Neural cell (in vitro differentiated cells): ENCODE data around the gene PROX1. TPM values are rescaled to one million over a fixed set of nuclear protein-coding genes. Genes with fewer than 3 reads are reported as not detected.

ENCODE experiments used
- H2AFZ ChIP-seq: fragments of 200-600, 300-800 bp; sonication (generic), shearing (Covaris generic); 2 replicates; pipeline ENCODE4 v1.6.0; 2014; ENCODE audit warnings: low read depth, mild to moderate bottlenecking, antibody characterized with exemption, low read length, moderate library complexity
- H3F3A ChIP-seq: fragments of 200-600 bp; shearing (Covaris generic); 2 replicates; pipeline ENCODE4 v1.6.1; 2016; ENCODE audit warnings: mild to moderate bottlenecking, moderate library complexity, mixed read lengths, antibody characterized with exemption, low read length; ENCODE audit not compliant: insufficient read depth, poor library complexity, severe bottlenecking
- H3K27ac ChIP-seq: fragments of 200-600, 300-800 bp; sonication (generic), shearing (Covaris generic); 2 replicates; pipeline ENCODE4 v1.5.1; 2014; ENCODE audit warnings: mild to moderate bottlenecking, low read length, moderate library complexity
- H3K27me3 ChIP-seq: fragments of 300-800, 200-600 bp; sonication (generic), shearing (Covaris generic); 2 replicates; pipeline ENCODE4 v1.6.0; 2014; ENCODE audit warnings: mild to moderate bottlenecking, low read depth, low read length, moderate library complexity; ENCODE audit not compliant: insufficient read depth
- H3K36me3 ChIP-seq: fragments of 300-800, 200-600 bp; sonication (generic), shearing (Covaris generic); 2 replicates; pipeline ENCODE4 v1.5.1; 2014; ENCODE audit warnings: mild to moderate bottlenecking, antibody characterized with exemption, low read length, moderate library complexity; ENCODE audit not compliant: insufficient read depth
- H3K4me2 ChIP-seq: fragments of 300-800, 200-600 bp; sonication (generic), shearing (Covaris generic); 2 replicates; pipeline ENCODE4 v1.6.0; 2014; ENCODE audit warnings: mild to moderate bottlenecking, low read length
- H3K4me3 ChIP-seq: fragments of 300-800, 200-600 bp; sonication (generic), shearing (Covaris generic); 2 replicates; pipeline ENCODE4 v1.5.1; 2014; ENCODE audit warnings: mild to moderate bottlenecking, low read length, moderate library complexity
- H3K79me2 ChIP-seq: fragments of 200-600 bp; shearing (Covaris generic); replicated peaks from 2 replicates; pipeline ENCODE4 v1.6.0; 2014; ENCODE audit warnings: mild to moderate bottlenecking, low read length, moderate library complexity; ENCODE audit not compliant: insufficient read depth
- H3K9ac ChIP-seq: fragments of 300-800, 200-600 bp; sonication (generic), shearing (Covaris generic); 2 replicates; pipeline ENCODE4 v1.6.1; 2016; ENCODE audit warnings: mild to moderate bottlenecking, low read length, mixed read lengths
- H3K9me2 ChIP-seq: fragments of 200-600 bp; shearing (Covaris generic); 2 replicates; pipeline ENCODE4 v1.6.1; 2016; ENCODE audit warnings: mild to moderate bottlenecking, low read length, mixed read lengths; ENCODE audit not compliant: insufficient read depth
- H3K9me3 ChIP-seq: fragments of 200-600, 300-800 bp; sonication (generic), shearing (Covaris generic); 2 replicates; pipeline ENCODE4 v1.6.1; 2016; ENCODE audit warnings: mild to moderate bottlenecking, mixed run types, low read length, moderate library complexity, mixed read lengths
- H4K20me1 ChIP-seq: fragments of 200-600 bp; shearing (Covaris generic); 2 replicates; pipeline ENCODE4 v1.6.1; 2016; ENCODE audit warnings: mild to moderate bottlenecking, mixed run types; ENCODE audit not compliant: insufficient read depth
- EP300 ChIP-seq: fragments of 450-650 bp; conservative IDR thresholded peaks from 2 replicates; pipeline ENCODE4 v1.6.1; 2014; ENCODE audit warnings: antibody characterized with exemption, mild to moderate bottlenecking, moderate library complexity; ENCODE audit not compliant: poor library complexity, severe bottlenecking
- EZH2 ChIP-seq: fragments of 200-600, 300-800 bp; shearing (Covaris generic), sonication (generic); IDR thresholded peaks from 2 replicates; pipeline ENCODE4 v1.6.1; 2014; ENCODE audit warnings: antibody characterized with exemption, low read length, borderline replicate concordance, mild to moderate bottlenecking; ENCODE audit not compliant: insufficient read depth, poor library complexity, severe bottlenecking
- MXI1 ChIP-seq: fragments of 450-650 bp; conservative IDR thresholded peaks from 2 replicates; pipeline ENCODE4 v1.6.1; 2014; ENCODE audit warnings: antibody characterized with exemption, mild to moderate bottlenecking; ENCODE audit not compliant: poor library complexity, severe bottlenecking
- POLR2AphosphoS5 ChIP-seq: IDR thresholded peaks from 2 replicates; pipeline ENCODE4 v1.6.1; 2012
- RAD21 ChIP-seq: fragments of 450-650 bp; conservative IDR thresholded peaks from 2 replicates; pipeline ENCODE4 v1.6.1; 2014; ENCODE audit warnings: antibody characterized with exemption, mild to moderate bottlenecking, moderate library complexity
- SMC3 ChIP-seq: fragments of 450-650 bp; conservative IDR thresholded peaks from 2 replicates; pipeline ENCODE4 v1.6.1; 2014; ENCODE audit warnings: antibody characterized with exemption, mild to moderate bottlenecking, moderate library complexity; ENCODE audit not compliant: poor library complexity
- TAF1 ChIP-seq: IDR thresholded peaks from 2 replicates; pipeline ENCODE4 v1.6.1; 2012; ENCODE audit warnings: low read depth
- polyA plus RNA-seq: library from polyadenylated mRNA; depleted of rRNA; stranded (reverse); fragments of >200 nt; gene quantifications from 2 replicates; pipeline ENCODE4 v1.2.3, GENCODE V29; 2014
- TF ChIP-seq, protein P1 (sequence below): fragments of 450-650 bp; IDR thresholded peaks from 2 replicates; pipeline ENCODE4 v1.5.1; 2014; ENCODE audit warnings: antibody characterized with exemption, mild to moderate bottlenecking, moderate library complexity; ENCODE audit not compliant: poor library complexity, severe bottlenecking

PROX1 gene
- polyA plus RNA-seq, 1 donor from 2014 or later = 1.0 TPM

DNA sequence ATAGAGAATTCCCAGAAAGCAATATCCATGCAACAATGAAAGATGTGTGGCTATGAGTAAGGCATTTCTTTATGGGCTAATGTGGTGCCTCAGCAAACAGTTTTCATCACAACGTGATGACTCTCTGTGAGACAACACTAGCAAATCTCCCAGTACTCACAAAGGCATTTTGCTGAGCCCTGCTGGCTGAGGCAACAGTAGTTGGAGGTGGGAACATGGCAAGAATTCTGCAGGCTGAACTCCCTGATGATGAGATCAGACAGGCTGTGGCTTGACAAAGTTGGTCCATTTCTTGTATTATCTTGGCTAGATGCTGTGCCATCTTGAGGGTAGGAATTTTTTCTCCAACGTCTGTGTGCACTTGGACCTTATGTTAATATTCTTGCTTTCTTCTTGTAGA lies 24.6 kb downstream of the PROX1 start:
- TF ChIP-seq RAD21 (no peak), MXI1 (no peak), POLR2AphosphoS5 (no peak), EP300 (no peak), EZH2 (no peak), TAF1 (no peak), SMC3 (no peak)
- TF ChIP-seq, protein P1, sequence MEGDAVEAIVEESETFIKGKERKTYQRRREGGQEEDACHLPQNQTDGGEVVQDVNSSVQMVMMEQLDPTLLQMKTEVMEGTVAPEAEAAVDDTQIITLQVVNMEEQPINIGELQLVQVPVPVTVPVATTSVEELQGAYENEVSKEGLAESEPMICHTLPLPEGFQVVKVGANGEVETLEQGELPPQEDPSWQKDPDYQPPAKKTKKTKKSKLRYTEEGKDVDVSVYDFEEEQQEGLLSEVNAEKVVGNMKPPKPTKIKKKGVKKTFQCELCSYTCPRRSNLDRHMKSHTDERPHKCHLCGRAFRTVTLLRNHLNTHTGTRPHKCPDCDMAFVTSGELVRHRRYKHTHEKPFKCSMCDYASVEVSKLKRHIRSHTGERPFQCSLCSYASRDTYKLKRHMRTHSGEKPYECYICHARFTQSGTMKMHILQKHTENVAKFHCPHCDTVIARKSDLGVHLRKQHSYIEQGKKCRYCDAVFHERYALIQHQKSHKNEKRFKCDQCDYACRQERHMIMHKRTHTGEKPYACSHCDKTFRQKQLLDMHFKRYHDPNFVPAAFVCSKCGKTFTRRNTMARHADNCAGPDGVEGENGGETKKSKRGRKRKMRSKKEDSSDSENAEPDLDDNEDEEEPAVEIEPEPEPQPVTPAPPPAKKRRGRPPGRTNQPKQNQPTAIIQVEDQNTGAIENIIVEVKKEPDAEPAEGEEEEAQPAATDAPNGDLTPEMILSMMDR = no peak
- Histone ChIP-seq H3K9me2 (no peaks in the 10 kb centered on the region), H2AFZ (no peak overlapping the region), H3K79me2 (no peaks in the 10 kb centered on the region), H4K20me1 (no peaks in the 10 kb centered on the region), H3K4me2 (no peak overlapping the region), H3K27ac (no peak overlapping the region), H3K36me3 (no peaks in the 10 kb centered on the region), H3K4me3 (no peak overlapping the region), H3K9me3 (no peaks in the 10 kb centered on the region), H3F3A (no peaks in the 10 kb centered on the region), H3K9ac (no peak overlapping the region), H3K27me3 (no peaks in the 10 kb centered on the region)

DNA sequence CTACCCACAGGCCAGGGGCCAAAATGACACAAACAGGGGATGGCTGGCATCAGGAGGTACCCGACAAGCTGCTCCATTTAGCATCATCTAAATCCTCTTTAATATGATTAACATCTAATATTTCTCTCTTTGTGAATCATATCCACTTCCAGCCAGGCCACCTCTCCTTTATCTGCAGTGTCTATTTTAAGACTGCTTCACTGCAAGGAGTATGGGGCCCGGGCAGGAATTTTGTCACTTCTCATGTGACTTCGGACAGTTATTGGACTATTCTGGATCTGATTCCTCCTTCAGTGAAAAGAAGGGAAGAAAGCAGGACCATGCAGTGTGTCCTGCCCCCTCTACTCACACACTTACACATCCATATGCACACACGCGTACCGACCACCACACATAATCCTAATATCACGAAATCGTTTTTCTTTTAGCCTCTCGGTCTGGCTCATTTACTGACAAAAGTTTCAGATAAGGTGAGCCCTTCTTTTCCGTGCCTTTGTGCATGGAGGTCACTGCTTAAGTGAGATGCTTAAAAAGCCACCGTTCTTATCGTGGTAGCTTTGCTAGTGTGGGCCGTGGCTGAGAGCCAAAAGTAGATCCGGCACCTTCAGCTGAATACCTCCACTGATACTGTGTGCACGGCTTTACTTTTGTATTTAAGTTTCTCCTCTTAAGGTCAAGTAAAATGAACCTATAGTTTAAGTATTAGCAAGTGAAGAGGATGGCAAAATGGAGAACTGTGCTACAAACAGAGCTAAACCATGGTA lies 26.0 kb downstream of the PROX1 start:
- Histone ChIP-seq H3K9ac (no peak overlapping the region), H3K9me3 (no peaks in the 10 kb centered on the region), H3F3A (no peaks in the 10 kb centered on the region), H3K9me2 (no peaks in the 10 kb centered on the region), H3K27me3 (no peaks in the 10 kb centered on the region), H3K4me3 (no peak overlapping the region), H3K79me2 (no peaks in the 10 kb centered on the region), H2AFZ (no peak overlapping the region), H3K27ac (no peak overlapping the region), H3K36me3 (no peaks in the 10 kb centered on the region), H3K4me2 (no peak overlapping the region), H4K20me1 (no peaks in the 10 kb centered on the region)
- TF ChIP-seq EP300 (no peak), MXI1 (no peak), EZH2 (no peak), POLR2AphosphoS5 (no peak), TAF1 (no peak), SMC3 (no peak)
- TF ChIP-seq, protein P1 = no peak

DNA sequence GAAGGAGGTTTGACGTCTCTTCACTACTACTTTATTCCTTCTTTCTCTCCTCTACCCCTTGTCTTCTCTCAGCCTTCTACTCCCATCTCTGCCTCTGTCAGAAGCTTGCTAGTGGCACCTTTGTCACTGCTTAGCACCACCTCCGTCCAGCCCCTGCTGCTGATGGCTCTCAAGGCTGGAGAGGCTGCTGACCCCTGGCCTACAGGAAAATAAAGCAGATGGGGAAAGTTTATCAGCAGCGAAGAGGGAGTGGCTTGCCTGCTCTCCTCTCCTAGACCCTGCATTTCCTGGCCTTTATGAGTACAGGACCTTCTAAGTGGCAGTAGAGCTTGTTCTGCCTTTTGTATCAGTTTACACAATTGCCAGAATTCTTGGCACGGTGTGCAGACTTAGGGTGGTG lies 27.0 kb downstream of the PROX1 start:
- no peak overlapping the region for H2AFZ ChIP-seq
- TF ChIP-seq SMC3 = no peak
- no peaks in the 10 kb centered on the region for H3K36me3 ChIP-seq
- H3K79me2 ChIP-seq = no peaks in the 10 kb centered on the region
- no peak overlapping the region for H3K9ac ChIP-seq
- no peaks in the 10 kb centered on the region for H3F3A ChIP-seq
- no peak overlapping the region for H3K4me3 ChIP-seq
- no peak overlapping the region for H3K4me2 ChIP-seq
- H3K9me3 ChIP-seq = no peaks in the 10 kb centered on the region
- no peaks in the 10 kb centered on the region for H3K9me2 ChIP-seq
- H3K27ac ChIP-seq = no peak overlapping the region
- no peaks in the 10 kb centered on the region for H4K20me1 ChIP-seq
- no peaks in the 10 kb centered on the region for H3K27me3 ChIP-seq
